ENCODE data around the gene RPL13.

RPL13 gene

GRCh38 chr16:89555780-89556179 is 4.7 kb upstream of the RPL13 start:
- TF ChIP-seq CTCF (IDR thresholded peaks at IDR 0.05; ENCODE audit: low read depth, low read length): no peak
- no peak for DNase-seq (ENCODE audit: extremely low read depth, low read depth)

DNA sequence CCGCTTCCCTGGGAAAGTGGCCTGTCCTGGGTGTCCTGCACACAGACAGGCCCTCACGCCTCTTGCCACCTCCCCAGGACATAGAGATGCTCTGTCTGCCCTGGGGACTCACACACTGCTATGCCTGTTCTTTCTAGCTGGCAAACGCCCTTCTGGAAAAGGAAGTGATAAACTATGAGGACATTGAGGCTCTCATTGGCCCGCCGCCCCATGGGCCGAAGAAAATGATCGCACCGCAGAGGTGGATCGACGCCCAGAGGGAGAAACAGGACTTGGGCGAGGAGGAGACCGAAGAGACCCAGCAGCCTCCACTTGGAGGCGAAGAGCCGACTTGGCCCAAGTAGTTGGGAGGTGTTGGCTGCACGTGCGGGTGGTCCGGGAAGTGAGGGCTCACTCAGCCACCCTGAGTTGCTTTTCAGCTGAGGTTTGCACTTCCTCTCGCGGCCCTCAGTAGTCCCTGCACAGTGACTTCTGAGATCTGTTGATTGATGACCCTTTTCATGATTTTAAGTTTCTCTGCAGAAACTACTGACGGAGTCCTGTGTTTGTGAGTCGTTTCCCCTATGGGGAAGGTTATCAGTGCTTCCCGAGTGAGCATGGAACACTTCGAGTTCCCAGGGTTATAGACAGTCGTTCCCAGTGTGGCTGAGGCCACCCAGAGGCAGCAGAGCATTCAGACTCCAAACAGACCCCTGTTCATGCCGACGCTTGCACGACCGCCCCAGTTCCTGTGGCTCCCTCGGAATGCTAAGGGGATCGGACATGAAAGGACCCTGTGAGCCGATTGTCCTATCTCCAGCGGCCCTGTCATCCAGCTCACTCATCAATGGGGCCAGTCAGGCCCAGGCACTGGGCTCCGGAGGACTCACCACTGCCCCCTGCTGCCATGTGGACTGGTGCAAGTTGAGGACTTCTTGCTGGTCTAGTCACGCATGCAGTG is 3.5 kb upstream of the RPL13 start:
- no peak for DNase-seq (ENCODE audit: extremely low read depth, low read depth)
- peak; percentile 68 for TF ChIP-seq CTCF (IDR thresholded peaks at IDR 0.05; ENCODE audit: low read depth, low read length)

GRCh38 chr16:89557690-89558490 is 2.6 kb upstream of the RPL13 start:
- no peak for DNase-seq (ENCODE audit: extremely low read depth, low read depth)
- TF ChIP-seq CTCF (IDR thresholded peaks at IDR 0.05; ENCODE audit: low read depth, low read length): no peak

DNA sequence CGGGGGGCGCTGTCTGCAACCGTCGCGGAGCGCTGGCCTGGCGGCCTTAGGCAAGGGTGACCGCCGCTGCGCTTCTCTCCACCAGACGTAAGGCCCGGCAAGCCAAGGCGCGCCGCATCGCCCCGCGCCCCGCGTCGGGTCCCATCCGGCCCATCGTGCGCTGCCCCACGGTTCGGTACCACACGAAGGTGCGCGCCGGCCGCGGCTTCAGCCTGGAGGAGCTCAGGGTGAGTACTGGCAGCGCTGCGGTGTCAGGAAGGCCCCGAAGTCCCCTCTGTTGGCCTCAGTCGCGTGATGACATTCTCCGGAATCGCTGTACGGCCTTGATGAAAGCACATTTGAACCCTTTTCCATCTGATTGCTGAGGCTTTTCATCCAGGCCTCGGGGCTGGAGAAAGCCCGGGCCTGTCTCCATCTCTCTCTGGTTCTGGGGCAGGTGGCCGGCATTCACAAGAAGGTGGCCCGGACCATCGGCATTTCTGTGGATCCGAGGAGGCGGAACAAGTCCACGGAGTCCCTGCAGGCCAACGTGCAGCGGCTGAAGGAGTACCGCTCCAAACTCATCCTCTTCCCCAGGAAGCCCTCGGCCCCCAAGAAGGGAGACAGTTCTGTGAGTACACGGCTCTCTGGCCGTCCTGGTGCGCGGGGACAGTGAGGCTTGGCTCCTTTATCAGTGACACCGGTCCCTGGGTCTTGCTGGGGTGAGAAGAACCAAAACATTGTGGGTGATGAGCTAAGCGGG is 831 bp downstream of the RPL13 start:
- TF ChIP-seq CTCF (IDR thresholded peaks at IDR 0.05; ENCODE audit: low read depth, low read length): no peak
- DNase-seq (ENCODE audit: extremely low read depth, low read depth): no peak

DNA sequence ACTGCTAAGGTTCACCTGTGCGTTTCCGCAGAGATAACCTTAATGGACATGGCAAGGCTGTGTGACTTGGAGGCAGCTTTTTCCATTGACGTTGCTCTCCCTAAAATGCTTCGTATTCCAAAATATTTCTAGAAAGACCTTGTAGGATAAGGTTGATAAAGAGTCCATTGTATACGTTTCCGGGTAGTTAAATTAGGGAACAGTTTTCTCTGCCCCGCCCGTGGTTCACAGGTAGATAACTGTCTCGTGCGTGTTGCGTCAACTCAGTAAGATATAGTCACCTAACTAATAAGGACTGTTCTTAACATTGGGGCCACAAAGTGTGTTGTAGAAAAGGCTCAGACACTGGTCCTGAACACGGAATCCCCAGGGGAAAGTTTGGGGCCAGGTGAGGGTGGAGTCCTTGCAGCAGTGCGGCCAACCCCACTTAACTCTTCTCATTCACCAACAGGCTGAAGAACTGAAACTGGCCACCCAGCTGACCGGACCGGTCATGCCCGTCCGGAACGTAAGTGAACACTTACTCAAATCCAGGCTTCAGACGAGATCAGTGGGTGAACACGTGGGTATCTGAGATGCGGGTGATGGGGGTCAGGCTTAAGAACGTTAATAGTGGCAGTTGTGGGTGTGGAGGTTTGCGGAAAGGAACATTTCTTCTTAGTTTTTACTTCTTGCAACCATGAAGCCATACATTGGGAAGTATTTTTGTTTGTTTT is 1.6 kb downstream of the RPL13 start:
- TF ChIP-seq CTCF (IDR thresholded peaks at IDR 0.05; ENCODE audit: low read depth, low read length): no peak
- DNase-seq (ENCODE audit: extremely low read depth, low read depth): no peak

GRCh38 chr16:89562939-89563338 is 2.5 kb downstream of the RPL13 start:
- DNase-seq (ENCODE audit: extremely low read depth, low read depth): no peak
- TF ChIP-seq CTCF (IDR thresholded peaks at IDR 0.05; ENCODE audit: low read depth, low read length): no peak
